HG02610 (cell line): ENCODE measurements around the gene ZNF107.

Experiments
- ATAC-seq: cut with Tn5 transposase; IDR thresholded peaks from one replicate; pipeline ENCODE4 v1.9.1; 2021; ENCODE audit warnings: mild to moderate bottlenecking, moderate library complexity; ENCODE audit not compliant: unreplicated experiment

ZNF107 gene

GRCh38 chr7:64665980-64666662 lies at the start of gene ZNF107:
ZNF107 (plus strand) TSS chr7:64666133; CDS start chr7:64666283, 150 bp downstream.
- peak; percentile 99 for ATAC-seq

- ATAC-seq = no peak
These were observed 47.0 kb upstream of the ZNF107 start for GRCh38 chr7:64618785-64619456.

GRCh38 chr7:64619705-64620104 lies 46.2 kb upstream of the ZNF107 start:
- no peak for ATAC-seq

GRCh38 chr7:64621656-64622055 lies 44.3 kb upstream of the ZNF107 start:
- ATAC-seq = no peak

GRCh38 chr7:64625114-64626082 lies 40.5 kb upstream of the ZNF107 start:
- ATAC-seq = peak; percentile 29

GRCh38 chr7:64626083-64626469 lies 39.9 kb upstream of the ZNF107 start:
- ATAC-seq = peak; percentile 71

- ATAC-seq = no peak
These were observed 39.4 kb upstream of the ZNF107 start for GRCh38 chr7:64626557-64626956.

- no peak for ATAC-seq
These were observed 37.7 kb upstream of the ZNF107 start for GRCh38 chr7:64628192-64628591.

GRCh38 chr7:64628721-64629120 lies 37.2 kb upstream of the ZNF107 start:
- no peak for ATAC-seq

GRCh38 chr7:64630496-64630895 lies 35.4 kb upstream of the ZNF107 start:
- no peak for ATAC-seq

GRCh38 chr7:64632029-64632428 lies 33.9 kb upstream of the ZNF107 start:
- no peak for ATAC-seq

GRCh38 chr7:64633401-64633800 lies 32.5 kb upstream of the ZNF107 start:
- ATAC-seq = no peak

- no peak for ATAC-seq
These were observed 31.4 kb upstream of the ZNF107 start for GRCh38 chr7:64634406-64635062.

- no peak for ATAC-seq
These were observed 29.5 kb upstream of the ZNF107 start for GRCh38 chr7:64636386-64636785.

- ATAC-seq = no peak
These were observed 28.1 kb upstream of the ZNF107 start for GRCh38 chr7:64637521-64638445.

GRCh38 chr7:64638822-64639221 lies 27.1 kb upstream of the ZNF107 start:
- ATAC-seq = no peak

GRCh38 chr7:64639267-64640001 lies 26.5 kb upstream of the ZNF107 start:
- no peak for ATAC-seq

- no peak for ATAC-seq
These were observed 25.4 kb upstream of the ZNF107 start for GRCh38 chr7:64640504-64640903.

- ATAC-seq = no peak
These were observed 23.9 kb upstream of the ZNF107 start for GRCh38 chr7:64642046-64642445.
